ENCODE measurements around the gene NMD3.
A peak's percentile ranks its signal among the peaks of the same experiment; 100 is the strongest.
"Not testable (repeated sequence)": the region's sequence is repeated elsewhere in the genome, so short reads cannot be mapped to it uniquely, and the experiment has no call there.

NMD3 gene

DNA sequence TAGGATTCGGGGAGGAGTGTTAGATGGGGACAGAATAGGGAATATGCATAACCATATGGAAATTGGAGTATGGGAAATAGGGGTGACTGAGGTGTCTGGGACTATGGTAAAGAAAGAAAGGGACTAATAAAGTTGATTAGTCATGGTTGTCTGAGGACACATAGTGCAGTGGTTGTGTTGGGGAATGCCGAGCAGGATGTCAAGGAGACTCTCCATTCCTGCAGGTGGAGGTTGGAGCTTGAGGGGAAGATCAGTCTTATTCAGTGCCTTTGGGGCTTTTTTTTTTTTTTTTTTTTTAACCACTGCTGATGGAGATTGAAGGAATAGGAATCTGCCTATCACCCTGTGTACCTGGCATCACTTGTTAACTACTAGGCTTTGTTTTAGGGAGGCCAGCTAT lies 10.8 kb downstream of the NMD3 start:
- no peak for DNase-seq (ENCODE audit: low spot score)

DNA sequence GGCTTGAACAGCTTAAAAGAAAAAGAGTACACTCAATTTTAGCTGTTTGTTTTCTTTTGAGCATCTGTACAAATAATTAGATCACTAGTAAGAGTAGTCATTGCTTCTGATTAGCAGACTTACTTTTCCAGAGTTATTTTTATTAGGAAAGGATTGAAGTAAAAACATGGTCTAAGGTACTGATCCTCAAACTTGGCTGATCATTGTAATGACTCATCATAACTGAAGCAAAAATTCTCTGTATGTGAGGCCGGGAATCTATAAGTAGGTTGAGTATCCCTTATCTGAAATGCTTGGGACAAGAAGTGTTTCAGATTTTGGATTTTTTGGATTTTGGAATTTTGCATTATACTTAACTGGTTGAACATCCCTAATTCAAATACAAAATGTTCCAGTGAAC lies 12.4 kb downstream of the NMD3 start:
- DNase-seq (ENCODE audit: low spot score), result no peak

GRCh38 chr3:161236240-161236639 lies 15.1 kb downstream of the NMD3 start:
- no peak for DNase-seq (ENCODE audit: low spot score)

DNA sequence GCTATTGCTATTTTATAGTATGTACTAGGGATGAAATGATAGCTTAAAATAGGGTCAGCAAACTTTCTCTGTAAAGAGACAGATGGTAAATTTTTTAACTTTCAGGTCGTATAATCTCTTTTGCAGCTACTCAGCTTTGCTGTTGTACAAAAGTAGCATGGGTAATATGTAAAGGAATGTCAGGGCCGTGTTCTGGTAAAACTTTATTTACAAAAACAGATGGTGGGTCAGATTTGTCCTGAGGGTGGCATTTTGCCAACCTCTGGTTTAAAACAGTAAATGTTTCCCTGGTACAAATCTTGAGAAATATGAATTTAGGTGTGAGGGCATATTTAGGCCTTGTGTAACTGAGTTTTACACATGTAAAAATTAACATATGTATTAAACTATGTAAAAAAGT lies 18.6 kb downstream of the NMD3 start:
- DNase-seq (ENCODE audit: low spot score), result no peak

DNA sequence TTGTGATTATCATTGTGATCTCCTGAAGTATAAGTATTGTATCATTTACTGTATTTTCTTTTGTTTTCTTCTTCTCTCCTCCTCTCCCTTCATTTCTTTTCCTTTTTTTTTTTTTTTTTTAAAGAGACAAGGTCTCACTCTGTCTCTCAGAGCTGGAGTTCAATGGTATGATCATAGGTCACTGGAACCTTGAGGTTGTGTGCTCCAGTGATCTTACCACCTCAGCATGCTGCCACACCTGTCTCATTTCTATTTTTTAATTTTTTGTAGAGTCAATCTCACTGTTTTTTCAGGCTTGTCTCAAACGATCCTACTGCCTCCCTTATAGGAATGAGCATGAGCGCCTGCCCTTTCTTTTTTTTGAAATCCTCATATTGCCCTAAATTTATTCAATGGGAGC lies 23.4 kb downstream of the NMD3 start:
- DNase-seq (ENCODE audit: low spot score), result no peak

- no peak for DNase-seq (ENCODE audit: low spot score)
Observed at GRCh38 chr3:161247049-161247448, 25.9 kb downstream of the NMD3 start.

GRCh38 chr3:161250116-161250515 lies 29.0 kb downstream of the NMD3 start:
- no peak for DNase-seq (ENCODE audit: low spot score)

GRCh38 chr3:161251716-161252115 lies 30.6 kb downstream of the NMD3 start:
- DNase-seq (ENCODE audit: low spot score), result no peak

- no peak for DNase-seq (ENCODE audit: low spot score)
Observed at GRCh38 chr3:161252143-161252542, 31.0 kb downstream of the NMD3 start.

DNA sequence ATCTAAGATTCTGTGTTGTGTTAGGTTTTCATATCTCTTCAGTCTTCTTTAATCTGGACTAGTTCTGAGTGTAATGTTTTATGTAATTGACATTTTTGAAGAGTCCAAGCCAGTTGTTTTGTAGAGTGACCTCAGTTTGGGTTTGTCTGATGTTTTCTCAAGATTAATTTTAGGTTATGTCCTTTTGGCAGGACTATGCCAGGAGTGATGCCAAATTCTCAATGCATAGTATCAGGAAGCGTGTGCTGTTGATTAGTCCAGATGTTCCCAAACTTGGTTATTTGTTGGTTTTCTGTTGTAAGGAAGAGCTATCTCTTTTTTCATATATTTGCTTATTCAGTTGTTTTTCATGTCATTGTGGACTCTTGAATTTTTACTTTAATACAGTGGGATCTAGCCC lies 32.6 kb downstream of the NMD3 start:
- no peak for DNase-seq (ENCODE audit: low spot score)

GRCh38 chr3:161254861-161255260 lies 33.8 kb downstream of the NMD3 start:
- DNase-seq (ENCODE audit: low spot score), result no peak

- peak; percentile 26 for DNase-seq (ENCODE audit: low spot score)
Observed at GRCh38 chr3:161263057-161263456, 41.9 kb downstream of the NMD3 start.

DNA sequence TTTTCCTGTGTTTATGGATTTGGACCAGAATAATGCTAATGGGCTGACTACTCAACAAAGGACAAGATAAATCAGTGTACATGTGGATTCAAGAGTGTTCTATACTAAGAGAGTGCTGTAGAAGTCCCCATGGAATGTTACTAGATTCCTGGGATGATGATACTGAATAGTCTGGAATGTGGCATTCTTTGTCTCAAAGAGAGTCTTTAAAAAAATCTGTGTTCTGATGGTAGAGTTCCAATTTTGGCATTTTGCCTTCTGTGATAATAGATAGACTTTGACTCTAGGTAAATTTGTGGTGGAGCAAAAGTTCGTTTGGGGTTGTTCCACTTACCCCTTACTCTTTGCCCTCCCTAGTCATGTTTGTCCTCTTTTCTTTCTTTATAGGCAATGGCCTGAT lies 43.7 kb downstream of the NMD3 start:
- peak; percentile 6 for DNase-seq (ENCODE audit: low spot score)

DNA sequence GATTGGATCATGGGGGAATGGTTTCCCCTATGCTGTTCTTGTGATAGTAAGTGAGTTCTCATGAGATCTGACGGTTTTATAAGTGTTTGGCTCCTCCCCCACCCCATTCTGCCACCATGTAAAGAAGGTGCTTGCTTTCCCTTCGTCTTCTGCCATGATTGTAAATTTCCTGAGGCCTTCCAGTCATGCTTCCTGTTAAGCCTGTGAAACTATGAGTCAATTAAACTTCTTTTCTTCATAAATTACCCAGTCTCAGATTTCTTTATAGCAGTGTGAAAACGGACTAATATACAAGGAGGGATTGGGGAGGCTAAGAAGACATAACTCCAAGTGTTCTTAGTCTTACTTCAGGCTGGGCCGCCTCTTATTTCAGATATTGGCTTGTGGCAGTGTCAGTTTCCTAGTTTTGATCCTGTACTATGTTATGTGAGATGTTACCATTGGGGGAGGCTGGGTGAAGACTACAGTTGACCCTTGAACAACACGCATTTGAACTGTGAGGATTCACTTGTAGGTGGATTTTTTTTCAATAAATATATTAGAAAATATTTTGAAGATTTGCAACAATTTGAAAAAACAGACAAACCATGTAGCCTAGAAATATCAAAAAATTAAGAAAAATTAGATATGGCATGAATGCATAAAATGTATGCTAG lies 44.9 kb downstream of the NMD3 start:
- no peak for DNase-seq (ENCODE audit: low spot score)

DNA sequence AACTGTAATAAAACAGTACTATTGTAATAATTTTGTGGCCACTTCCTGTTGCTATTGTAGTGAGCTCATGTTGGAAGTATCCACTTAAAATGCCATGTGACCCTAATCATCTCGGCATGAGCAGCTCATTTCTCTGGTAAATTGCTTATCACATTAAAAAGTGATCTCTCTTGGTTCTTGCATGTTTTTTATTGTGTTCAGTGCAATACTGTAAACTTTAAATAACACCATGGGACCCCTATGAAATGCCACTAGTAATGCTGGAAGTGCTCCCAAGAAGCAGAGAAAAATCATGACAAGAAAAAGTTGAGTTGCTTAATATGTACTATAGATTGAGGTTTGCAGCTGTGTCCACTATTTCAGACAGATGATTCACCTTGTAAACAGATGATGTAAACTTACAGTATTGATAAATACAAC lies 45.6 kb downstream of the NMD3 start:
- peak; percentile 12 for DNase-seq (ENCODE audit: low spot score)

DNA sequence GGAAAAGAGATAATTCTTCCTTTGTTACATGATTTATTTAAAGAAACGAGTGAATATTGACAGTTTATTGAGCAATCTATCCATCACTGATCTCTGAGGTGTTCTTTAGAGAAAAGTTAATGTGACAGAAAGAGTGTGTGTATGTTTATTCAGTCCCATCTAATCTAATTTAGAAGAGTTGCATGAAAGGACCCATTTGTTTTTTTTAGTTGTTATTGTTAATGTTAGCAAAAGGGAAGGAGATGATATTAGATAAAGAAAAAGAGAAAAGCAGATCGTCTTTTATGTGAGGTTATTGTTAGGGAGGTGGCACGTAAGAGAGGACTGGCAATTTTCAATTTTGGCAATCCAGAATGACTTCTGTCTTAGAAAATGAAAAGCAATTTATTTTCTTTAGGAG lies 46.5 kb downstream of the NMD3 start:
- no peak for DNase-seq (ENCODE audit: low spot score)

DNA sequence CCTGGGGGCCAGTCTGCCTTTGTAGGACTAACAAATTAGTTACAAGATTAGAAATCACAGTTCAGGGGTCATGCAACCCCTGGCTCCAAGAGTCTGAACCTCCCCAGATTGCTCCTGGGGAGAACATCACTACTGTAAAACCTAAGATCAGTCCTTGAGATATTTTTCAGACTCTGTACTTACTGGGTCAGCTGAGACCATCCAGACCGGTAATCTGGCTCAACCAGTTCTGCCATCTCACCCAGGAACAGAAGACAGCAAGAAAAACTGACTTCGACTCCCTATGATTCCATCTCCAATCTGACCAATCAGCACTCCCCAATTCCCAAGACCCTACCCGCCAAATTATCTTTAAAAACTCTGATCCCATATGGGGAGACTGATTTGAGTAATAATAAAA lies 47.5 kb downstream of the NMD3 start:
- no peak for DNase-seq (ENCODE audit: low spot score)

DNA sequence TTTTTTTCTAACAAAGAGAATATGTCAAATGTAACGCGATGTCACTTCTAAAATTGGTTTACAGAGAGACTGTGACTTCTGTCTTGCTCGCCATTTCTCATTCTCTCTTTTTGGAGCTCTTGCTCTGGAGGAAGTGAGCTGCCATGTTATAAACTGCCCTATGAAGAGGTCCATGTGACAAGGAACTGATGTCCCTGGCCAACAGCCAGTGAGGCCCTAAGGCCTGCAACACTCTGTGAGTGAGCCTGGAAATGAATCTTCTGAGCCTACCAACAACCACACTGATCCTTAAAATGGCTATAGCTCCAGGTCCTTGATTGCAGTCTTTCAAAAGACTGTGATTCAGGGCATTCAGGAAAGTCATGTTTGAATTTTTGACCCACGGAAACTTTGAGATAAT lies 49.9 kb downstream of the NMD3 start:
- DNase-seq (ENCODE audit: low spot score), result no peak

GRCh38 chr3:161271646-161272045 lies 50.5 kb downstream of the NMD3 start:
- DNase-seq (ENCODE audit: low spot score), result no peak

GRCh38 chr3:161272524-161272923 lies 51.4 kb downstream of the NMD3 start:
- no peak for DNase-seq (ENCODE audit: low spot score)

DNA sequence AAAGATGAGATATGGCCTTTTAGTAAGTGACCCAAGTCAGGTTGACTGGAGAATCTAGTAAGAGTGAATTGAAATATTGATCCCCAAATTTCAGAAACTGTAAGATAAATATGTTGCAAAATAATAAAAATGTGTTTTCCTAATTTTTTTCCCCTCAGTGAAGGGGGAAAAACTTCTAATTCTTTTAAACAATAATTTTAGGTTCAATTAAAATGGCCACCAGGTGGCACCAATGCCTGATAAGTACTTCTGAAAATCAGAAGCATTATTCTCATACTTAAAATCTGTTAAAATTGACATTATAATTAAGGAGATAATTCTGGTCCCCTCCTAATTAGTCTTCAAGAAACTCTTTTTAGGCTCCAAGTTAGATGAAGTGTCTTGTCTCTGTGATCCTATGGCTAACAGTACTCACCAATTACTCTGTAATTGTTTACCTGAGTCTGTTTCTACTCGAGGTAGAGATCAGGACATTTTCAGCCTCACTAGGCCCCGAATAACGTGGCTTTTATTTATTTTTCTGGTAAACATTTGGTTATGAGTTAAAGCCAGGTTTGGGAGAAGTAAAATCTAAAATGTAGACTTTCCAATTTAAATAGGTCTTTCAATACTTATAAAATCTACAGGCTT lies 52.6 kb downstream of the NMD3 start:
- DNase-seq (ENCODE audit: low spot score), result no peak

DNA sequence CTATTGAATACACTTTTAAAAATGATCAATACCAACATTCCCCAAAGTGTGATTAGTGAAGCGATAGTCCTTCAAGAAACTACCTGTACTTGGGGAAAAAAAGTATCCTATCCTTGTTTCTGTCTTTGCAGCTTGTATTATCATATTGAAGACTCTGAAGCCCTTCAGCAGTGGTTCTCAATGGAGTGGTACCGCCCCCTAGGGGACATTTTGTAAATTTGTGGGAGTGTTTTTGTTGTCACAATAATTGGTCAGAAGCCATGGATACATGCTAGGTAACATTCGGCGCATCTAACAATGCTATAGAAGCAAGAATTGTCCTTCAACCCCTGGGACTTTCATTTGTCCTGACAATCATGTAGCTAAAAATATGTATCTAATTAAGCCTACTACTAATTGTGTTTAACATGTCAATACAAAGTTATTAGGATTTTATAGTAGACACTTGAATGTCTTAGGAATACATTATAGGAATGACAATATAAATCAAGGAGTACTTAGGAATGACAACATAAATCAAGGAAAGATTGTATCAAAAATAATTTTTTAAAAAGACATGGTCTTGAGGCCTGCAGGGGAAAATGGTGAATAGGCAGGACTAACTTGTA lies 53.7 kb downstream of the NMD3 start:
- peak; percentile 25 for DNase-seq (ENCODE audit: low spot score)

DNA sequence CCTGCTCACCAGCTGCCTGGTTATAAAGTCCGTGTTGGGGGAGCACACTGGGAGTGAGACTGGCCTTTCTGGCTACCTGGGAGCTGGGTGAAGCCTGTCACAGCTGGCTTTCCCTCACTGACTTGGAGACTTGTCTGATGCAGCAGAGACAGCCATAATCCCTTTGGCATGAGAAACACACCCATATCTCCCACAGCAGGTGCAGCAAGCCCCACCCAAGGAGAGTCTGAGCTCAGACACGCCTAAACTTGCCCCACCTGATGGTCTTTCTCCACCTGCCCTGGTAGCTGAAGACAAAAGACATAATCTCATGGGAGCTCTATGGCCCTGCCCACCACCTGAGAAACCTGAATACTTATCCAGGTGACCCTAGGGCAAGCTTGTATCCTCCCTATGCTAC lies 54.8 kb downstream of the NMD3 start:
- DNase-seq (ENCODE audit: low spot score), result no peak

GRCh38 chr3:161282387-161282786 lies 61.3 kb downstream of the NMD3 start:
- DNase-seq (ENCODE audit: low spot score), result not testable (repeated sequence)
